Stimulated activated naive CD4-positive, alpha-beta T cell (primary cell): Measurements from ENCODE around the gene NDUFV1.
A peak's percentile ranks its signal among the peaks of the same experiment; 100 is the strongest.
"Not testable (repeated sequence)": the region's sequence is repeated elsewhere in the genome, so short reads cannot be mapped to it uniquely, and the experiment has no call there.

Experiments used
- DNase-seq, 6 experiments: peaks; one replicate each; lab custom pipeline; 2025; lab: John Stamatoyannopoulos, UW

Gene NDUFV1

DNA sequence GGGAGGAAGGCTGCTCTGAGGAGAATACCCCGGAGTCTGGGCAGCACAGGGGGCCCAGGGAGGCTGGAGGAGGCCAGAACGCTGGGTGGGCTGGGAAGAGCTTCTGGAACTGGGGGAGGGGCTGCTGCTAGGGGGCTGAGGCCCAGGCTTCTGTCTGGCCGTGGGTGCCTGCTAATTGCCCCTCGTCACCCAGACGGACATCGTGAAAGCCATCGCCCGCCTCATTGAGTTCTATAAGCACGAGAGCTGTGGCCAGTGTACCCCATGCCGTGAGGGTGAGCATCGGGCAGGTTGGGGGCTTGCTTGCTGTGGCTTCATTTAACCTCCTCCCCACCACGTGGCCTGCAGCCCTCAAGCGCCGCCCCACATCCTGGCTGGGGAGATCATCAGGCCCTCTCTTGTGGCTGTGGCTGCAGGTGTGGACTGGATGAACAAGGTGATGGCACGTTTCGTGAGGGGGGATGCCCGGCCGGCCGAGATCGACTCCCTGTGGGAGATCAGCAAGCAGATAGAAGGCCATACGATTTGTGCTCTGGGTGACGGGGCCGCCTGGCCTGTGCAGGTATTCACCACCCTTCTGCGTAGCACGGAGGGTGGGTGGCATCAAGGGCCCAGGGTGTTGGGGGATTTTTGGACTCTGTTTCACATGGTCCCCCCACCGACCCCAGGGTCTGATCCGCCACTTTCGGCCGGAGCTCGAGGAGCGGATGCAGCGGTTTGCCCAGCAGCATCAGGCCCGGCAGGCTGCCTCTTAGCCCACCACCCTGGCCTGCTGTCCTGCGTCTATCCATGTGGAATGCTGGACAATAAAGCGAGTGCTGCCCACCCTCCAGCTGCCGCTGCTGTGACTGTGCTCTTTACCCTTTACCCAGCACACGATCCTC lies 5.2 kb downstream of the NDUFV1 start:
- no peak for DNase-seq

DNA sequence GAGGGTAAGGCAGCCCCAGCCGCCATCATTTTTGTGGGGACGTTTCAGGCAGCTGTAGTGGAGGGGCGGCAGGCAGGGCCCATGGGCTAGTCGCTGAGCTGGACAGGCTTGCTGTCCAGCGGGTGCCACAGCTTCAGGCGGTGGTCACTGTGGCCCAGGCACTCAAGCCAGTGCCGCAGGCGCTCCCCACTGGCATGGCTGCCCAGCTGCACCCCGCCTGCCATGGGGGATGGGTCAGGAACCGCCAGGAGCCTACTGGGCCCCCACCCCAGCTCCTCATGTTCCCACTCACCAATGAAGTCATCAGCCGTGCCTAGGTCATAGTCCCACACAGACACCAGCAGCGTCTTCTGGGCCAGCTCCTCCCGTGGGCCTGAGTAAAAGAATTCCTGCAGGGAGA lies 6.0 kb downstream of the NDUFV1 start:
- DNase-seq = no peak

DNA sequence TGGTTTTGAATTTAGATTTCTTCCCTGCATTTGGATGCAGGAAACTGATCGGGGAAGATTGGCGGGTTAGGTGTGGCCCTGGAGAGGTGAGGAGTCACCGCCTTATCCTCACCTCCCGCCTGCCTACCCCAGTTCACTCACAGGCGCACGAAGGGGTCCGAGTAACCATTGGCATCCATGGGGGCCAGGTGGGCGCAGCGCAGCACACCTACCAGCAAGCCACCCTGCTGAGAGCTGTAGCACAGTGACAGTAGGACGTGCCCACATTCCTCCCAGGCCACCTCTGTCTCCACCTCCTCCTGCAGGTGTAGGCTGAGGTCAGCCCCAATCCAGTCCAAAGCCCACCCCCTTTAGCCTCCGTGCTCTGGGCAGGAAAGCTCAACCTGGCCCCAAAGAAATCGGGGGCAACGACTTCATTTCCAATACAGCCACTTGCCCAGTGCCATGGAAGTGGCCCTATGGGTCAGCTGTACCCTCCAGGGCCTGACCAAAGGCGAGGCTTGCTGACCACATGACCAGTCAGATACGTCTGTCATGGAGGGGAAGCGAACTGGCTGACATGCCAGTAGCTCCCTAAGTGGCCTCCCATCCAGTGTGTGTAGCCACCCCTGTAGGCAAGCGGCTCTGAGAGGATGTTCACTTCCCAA lies 6.7 kb downstream of the NDUFV1 start:
- DNase-seq = no peak

DNA sequence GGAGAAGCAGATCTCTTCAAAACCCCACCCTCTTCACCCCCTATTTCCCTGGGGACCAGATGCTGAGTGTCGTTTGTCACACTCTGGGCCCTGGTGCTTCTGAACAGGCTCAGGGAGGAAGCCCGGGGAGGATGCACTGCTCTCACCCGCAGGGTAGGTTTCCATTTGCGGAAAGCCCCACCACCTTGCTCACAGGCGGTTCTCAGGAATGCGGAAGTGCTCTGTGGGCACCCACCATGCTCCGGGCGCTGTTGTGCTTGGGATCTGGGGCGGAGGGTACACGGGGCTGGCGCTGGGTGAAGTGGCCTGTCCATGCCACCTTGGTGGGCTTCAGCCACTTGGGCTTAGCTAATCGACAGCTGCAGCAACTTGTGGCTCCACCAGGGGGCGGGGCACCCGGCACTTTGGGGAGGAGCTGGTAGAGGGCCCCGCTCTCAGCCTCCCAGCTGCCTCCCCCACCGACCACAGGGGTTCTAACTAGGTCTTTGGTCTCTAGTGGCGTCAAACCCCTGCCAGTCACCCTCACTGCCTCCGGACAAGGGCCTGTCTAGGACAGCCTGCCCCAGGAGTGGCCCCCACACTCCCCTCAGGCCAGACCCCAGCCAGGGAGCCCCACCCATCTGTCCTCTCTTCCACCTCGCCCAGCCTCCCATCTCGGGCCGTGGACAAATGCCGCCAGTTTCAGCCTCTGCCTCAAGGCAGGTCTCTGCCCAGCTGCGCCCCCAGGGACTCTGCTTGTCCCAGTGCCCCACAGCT lies 7.4 kb downstream of the NDUFV1 start:
- peak; percentile 70 to 88 (median 78) for DNase-seq

DNA sequence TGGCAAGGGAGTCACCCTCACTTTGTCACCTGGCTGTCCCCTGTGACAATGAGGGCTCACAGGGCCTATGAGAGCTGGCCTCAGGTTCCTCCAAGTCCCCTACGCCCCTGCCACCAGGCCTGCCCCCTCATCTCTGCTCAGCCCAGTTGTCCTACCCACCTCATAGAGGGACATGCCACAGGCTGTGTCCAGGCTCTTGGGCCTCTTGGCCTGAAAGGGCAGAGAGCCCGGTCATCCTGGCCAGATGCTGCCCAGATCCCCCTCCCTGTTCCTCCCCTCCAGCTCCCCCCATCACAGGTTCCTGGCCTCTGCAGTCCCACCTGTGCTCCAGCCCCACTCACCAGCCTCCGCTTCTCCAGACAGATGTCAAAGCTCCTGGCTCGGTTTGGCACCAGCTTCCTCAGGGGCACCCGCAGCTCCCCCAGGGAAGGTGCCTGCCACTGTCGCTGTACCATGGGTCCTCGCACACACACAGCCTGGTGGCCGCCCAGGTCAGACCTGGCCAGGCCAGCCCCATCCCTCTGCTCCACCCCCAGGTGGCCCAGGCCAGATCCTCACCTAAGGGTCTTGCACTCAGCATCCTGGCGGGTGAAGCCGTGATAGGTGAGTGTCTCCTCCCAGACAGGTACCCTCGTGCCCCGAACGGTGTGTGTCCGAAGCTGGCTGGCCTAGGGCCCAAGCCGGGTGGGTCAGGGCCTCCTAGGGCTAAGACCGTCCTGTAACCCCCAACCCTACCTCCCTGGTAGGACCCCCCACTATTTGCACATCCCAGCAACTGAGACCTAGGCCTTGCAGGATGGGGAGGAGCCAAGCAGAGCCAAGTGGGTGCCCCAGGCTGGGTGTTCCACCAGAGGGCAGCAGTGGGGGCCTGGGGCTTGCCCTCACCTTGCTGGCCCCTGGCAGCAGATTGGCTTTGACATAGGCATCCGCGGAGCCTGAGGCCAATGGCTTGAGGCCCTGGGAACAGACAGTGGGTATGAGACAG lies 8.3 kb downstream of the NDUFV1 start:
- peak in 4 of 6 experiments; percentile 12 to 44 (median 24) for DNase-seq

GRCh38 chr11:67615728-67616430 lies 9.1 kb downstream of the NDUFV1 start:
- DNase-seq = peak in 1 of 6 experiments; percentile 45

- no peak for DNase-seq
These were observed 9.9 kb downstream of the NDUFV1 start for GRCh38 chr11:67616431-67617242.

DNA sequence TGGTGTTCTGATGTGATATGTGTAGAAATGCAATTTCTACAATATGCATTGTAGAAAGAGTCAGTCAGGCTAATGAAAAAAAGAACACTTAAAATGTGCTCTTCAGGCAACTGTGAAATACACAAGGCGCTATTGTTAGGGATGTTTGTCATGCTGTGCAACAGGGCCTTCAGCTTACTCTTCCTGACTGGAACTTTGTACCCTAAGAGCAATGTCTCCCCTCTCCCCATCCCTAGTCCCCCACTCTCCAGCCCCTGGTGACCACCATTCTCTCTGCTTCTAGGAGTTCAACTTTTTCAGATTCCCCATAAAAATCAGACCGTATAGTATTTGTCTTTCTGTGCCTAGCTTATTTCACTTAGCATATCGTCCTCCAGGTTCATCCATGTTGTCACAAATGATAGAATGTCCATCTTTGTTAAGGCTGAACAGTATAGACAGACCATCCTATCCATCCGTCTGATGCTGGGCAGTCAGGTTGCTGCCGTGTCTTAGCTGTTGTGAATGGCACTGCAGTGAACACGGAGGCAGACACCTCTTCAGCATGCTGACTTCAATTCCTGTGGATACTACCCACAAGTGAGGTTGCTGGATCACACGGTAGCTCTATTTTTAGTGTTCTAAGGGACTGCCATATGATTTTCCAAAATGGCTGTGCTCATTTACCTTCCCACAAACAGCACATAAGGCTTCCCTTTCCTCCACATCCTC lies 10.7 kb downstream of the NDUFV1 start:
- DNase-seq = no peak

DNA sequence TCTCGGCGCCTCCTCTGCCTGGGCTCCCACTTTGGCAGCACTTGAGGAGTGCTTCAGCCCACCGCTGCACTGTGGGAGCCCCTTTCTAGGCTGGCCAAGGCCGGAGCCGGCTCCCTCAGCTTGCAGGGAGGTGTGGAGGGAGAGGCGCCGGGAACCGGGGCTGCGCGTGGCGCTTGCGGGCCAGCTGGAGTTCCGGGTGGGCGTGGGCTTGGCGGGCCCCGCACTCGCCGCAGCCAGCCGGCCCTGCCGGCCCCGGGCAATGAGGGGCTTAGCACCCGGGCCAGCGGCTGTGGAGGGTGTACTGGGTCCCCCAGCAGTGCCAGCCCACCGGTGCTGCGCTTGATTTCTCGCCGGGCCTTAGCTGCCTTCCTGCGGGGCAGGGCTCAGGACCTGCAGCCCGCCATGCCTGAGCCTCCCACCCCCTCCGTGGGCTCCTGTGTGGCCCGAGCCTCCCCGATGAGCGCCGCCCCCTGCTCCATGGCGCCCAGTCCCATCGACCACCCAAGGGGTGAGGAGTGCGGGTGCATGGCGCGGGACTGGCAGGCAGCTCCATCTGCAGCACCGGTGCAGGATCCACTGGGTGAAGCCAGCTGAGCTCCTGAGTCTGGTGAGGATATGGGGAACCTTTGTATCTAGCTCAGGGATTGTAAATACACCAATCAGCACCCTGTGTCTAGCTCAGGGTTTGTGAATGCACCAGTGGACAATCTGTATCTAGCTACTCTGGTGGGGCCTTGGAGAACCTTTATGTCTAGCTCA lies 12.3 kb downstream of the NDUFV1 start:
- DNase-seq = not testable (repeated sequence)

DNA sequence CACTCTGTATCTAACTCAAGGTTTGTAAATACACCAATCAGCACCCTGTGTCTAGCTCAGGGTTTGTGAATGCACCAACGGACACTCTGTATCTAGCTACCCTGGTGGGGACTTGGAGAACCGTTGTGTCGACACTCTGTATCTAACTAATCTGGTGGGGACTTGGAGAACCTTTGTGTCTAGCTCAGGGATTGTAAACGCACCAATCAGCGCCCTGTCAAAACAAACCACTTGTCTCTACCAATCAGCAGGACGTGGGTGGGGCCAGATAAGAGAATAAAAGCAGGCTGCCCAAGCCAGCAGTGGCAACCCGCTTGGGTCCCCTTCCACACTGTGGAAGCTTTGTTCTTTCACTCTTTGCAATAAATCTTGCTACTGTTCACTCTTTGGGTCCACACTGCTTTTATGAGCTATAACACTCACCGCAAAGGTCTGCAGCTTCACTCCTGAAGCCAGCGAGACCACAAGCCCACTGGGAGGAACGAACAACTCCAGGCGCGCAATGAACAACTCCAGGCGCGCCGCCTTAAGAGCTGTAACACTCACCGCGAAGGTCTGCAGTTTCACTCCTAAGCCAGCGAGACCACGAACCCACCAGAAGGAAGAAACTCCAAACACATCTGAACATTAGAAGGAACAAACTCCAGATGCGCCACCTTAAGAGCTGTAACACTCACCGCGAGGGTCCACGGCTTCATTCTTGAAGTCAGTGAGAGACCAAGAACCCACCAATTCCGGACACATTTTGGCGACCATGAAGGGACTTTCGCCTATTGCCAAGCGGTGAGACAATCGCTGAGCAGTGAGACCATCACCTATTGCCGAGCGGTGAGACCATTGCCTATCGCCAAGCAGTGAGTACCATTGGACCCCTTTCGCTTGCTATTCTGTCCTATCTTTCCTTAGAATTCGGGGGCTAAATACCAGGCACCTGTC lies 13.2 kb downstream of the NDUFV1 start:
- not testable (repeated sequence) for DNase-seq

GRCh38 chr11:67620621-67621020 lies 13.9 kb downstream of the NDUFV1 start:
- DNase-seq = not testable (repeated sequence)

GRCh38 chr11:67621928-67622327 lies 15.2 kb downstream of the NDUFV1 start:
- DNase-seq = not testable (repeated sequence)

DNA sequence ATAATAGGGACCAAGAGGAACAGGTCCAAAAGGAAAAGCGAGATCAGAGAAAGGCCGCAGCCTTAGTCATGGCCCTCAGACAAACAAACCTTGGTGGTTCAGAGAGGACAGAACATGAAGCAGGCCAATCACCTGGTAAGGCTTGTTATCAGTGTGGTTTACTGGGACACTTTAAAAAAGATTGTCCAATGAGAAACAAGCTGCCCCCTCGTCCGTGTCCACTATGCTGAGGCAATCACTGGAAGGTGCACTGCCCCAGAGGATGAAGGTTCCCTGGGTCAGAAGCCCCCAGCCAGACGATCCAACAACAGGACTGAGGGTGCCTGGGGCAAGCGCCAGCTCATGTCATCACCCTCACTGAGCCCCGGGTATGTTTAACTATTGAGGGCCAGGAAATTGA lies 16.2 kb downstream of the NDUFV1 start:
- DNase-seq = not testable (repeated sequence)

- not testable (repeated sequence) for DNase-seq
These were observed 17.1 kb downstream of the NDUFV1 start for GRCh38 chr11:67623795-67624194.

- not testable (repeated sequence) for DNase-seq
These were observed 19.5 kb downstream of the NDUFV1 start for GRCh38 chr11:67626131-67626833.

GRCh38 chr11:67626970-67627369 lies 20.2 kb downstream of the NDUFV1 start:
- no peak for DNase-seq

GRCh38 chr11:67627441-67627811 lies 20.7 kb downstream of the NDUFV1 start:
- no peak for DNase-seq
